Stimulated activated CD8-positive, alpha-beta memory T cell treated with anti-CD3 and anti-CD28 coated beads, Interleukin-7, amount 100 ng/mL, for 48 hours (primary cell): ENCODE results near the gene BRME1.

Source experiments
- DNase-seq, 2 donors: peaks; one replicate each; pipeline ENCODE4 v3.0.0-alpha.2; 2020; ENCODE audit warnings: low read depth in 1 of 2; ENCODE audit errors: extremely low read depth in 1 of 2

BRME1 gene

DNA sequence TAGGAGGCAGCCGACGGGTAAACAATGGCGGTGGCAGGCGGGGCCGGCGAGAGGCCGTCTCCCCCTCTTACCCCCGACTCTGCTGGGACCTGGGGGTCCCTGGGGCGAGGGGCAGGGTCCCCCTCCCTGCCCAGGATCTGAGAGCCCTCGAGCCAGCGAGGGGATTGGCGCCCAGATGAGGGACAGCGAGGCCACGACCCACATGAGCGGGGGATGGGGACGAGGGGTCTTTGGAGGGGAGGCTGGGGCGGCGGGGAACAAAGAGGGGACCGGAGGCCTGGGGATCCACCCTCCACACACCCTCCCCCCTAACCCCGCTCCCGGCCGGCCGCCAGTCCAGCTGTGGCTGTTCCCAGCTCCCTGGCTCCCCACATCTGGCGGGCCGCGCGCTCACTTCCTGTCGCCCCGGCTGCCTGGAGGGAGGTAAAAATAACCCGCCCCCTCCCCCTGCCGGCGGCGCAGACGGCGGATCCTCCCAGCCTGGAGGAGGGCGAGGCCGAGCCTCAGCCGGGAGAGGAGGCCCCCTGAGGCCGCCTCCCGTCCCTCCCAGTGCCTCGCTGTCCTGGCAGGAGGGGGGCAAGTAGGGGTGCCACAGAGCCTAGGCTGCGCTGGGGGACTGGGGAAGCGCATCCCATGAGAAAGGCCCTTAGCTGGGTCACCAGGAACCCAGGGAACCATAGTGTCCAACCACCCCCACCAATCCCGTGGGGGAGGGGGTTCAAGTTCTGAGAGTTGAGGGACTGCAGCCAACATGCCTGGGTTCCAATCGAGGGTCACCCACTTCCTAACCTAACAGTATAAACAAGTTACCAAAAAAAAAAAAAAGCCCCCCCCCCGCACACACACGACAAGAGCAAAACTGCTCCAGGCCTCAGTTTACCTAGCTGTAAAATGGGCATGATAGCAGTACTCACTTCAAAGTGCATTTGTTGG, 58.2 kb downstream of the BRME1 start:
- DNase-seq: peak; percentile 71 to 77

DNA sequence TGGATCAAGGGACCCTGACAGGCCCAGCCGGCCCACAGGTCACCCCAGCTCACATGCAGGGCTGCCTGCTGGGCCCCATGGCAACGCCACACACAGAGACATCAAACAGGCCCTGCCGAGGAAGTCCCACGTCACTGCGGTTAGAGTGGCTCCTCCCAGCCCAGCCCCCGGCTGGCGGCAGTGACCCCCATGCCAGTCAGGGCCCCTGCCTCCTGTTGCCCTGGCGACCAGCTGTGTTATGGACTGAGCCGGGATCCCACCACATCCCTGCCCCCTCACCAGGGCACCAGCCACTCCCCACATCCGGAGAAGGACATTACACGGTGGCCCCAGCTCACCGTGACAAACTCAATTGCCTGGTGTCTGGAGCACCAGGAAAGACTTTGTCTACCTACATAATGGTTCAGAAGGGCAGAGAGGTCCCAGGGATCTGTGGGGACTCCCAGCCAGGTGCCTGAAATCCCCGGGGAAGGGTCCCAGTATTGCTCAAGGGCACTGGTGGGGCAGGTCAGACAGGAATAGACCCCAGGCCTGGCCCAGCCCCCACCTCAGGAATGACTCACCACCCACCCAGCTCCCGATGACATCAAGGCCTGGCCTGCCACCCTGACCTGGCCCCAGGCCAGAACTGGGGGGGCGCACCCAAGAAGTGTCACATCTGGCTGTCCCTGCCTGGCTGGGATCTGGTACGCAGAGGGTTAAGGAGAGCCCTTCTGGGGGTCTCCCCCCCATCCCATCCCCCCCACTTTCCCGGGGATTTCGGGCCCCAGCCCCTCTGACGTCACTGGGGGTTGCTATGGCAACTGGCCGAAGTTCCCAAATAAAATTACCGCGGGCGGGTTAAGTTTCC, 59.1 kb downstream of the BRME1 start:
- DNase-seq: peak; percentile 98 to 99

DNA sequence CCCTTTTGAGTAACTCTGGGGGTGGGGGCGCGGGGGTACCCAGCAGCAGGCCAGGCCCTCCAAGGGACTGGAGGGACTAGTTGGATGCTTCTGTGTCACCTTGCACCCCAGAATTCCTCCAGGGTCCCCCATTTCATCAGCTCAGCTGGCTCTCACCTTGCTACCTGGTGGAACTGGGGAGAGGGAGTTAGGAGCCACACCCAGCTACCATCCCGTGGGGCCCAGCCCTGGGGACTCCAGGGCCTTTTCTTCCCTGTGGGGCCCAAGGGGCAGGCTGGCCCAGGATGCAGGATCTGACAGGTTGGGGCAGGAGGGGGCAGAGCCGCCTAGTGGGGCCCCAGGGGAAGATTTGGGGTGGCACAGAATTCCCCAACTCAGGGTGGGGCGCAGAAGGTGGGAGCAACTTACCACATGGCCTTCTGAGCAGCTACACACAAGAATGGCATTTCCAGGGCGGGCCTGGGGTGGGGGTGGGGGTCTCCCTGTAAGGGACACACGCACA, 61.7 kb downstream of the BRME1 start:
- DNase-seq: no peak

DNA sequence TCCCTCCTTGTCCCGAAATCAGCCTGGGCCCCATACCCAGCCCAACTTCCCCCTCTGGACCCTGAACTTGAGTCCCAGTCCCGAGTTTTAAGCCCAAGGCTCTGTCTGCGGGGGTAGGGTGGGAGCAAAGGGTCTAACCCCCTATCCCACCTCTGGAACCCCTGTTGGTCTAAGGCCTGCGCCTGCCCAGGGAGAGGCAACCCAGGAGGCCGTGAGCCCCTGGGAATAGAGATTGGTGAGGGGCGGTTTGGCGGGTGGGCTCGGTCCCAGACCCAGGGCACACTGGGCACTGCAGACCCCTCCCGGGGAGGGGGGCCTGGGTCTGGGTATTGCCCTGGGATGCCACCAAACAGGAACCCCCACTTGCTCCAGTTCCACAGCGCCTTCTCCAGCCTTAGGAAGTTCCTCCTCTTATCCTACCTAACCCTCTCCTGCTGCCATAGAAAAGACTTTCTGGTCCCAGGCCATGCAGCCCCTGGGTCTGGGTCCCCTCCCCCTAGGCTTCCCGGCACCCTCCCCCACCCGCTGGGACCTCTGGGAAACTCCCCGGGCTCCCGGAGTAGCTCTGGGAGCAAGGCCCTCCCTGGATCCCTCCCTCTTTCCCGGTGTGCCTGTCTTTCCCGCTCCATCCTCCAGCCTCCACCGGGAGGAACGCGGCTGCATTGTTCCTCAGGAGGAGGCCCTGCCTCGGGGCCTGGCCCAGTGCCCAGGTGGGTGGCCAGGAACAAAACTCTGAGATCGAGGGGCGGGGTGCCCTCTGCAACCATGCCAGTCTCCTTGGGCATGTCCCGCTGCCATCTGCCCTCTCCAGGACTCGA, 62.6 kb downstream of the BRME1 start:
- DNase-seq: no peak

DNA sequence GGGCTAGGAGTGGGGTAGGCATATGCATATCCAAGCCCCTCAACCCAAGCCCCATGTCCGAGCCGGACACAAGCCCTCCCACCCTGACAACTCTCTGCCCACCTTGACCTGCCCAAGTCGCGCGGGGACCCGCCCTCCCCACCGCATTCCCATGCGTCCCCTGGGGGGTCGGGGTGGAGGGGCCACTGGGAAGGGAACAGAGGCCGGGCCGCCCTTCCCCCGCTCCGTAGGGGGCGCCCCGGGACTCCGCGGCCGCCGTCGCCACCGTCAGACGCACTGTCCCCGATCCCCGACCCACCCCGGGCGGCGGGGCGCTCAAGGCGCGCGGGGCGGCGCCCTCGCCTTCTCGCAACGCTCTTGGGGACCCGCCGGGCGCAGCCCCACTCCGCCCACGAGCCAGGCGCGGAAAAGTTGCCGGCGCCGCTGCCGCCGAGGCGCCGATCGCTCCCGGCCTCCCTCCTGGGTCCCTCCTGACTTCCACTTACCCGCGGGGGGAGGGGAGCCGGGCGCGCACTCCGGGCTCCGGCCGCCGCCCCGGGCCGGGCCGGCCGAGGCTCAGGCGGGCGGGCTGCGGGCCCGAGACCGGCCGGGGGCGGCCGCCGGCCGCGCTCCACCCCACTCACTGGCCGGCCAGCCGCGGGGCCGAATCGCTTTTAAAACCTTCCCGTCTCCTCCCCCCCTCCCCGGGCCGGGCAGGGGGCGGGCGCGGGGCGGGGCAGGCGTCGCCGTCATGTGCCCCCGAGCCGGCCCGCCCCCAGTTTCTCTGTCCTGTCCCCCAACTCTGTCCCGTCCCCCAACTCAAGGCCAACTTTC, 63.4 kb downstream of the BRME1 start:
- DNase-seq: peak in 1 of 2 donors; percentile 68

DNA sequence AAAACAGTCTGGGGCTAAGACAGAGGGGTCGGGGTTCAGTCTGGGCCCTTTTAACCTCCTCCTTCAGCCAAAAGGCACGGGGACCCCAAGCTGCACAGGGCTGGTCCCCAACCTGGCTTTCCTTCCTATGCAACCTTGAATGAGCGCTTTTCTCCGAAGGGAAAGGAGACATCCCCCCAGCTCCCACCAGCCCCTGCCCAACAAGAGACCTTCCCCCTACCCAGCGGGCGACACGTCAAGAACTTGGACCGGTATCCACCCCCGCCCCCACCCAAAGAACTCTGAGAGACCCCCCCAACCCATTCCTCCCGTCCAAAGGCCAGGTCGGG, 64.0 kb downstream of the BRME1 start:
- DNase-seq: no peak

DNA sequence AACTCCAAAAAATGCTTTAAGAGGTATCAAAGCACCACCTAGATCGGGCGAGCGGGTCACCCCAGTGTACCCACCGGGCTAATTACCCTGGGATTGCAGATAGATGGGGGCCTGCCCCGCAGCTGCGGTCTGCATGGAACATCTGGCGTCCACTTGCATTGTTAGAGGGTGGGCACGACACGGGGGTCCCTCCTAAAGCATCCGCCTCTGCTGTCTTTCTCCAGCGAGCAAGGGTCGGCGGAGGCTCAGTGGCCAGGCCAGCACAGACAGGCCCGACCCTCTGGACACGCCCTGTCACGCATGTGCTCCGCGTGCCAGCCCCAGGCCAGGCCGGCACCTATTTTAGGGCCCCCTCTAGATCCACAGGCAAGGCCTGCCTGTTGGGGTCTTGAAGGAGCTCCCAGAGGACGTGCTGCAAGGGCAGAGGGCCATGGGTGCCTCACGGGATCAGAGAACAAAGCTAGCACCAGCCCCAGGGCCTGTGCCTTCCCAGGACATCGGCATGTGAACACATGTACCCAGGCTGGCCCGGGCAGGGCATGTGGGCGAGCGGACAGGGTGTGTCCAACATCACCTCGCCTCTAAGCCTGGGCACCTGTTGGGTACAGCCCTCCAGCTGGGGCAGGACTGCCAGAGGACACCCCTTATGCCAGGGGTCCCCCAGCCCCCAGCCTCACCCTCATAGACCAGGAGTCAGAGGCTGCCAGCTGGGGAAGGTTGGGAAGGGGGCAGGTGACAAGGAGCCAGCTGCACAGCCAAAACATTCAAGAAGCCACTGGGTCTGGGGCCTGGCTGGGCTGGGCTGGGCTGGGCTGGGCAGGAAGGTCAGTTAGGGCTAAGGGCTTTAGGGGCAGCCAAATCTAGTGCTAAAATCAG, 64.6 kb downstream of the BRME1 start:
- DNase-seq: no peak

DNA sequence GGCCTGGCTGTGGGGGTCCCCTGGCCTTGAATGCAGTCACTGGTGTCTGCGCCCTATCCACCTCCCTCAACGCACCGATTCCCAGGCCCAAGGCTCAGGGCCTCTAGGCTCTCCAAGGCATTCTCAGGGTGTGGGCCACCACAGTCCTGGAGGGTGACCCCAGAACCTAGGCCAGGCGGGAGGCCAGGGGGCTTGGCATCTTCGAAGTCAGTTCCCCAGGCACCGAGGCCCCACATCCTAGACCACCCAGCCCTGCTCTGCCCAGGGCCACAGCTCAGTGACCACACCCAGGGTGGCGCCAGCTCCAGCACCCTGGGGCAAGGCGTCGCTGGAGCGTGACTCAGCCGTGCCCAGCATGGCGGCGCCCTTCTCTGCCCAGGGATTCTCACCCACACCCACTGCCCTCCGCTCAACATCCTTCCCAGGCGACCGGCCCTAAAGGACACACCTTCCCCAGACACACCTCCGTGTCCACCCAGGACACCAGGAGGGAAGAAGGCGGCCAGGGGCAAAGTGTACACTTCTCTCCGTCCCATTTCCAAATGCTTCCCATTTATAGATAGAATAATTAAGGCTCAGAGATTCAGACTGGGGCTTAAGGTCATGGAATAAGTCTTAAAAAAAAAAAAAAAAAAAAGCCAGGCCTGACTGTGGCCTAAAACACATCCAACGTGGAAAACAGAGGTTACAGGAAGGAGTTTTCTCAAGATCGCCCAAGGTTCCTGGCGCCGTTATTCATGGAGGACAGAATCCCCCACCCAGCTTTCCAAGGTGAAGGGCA, 65.4 kb downstream of the BRME1 start:
- DNase-seq: no peak

DNA sequence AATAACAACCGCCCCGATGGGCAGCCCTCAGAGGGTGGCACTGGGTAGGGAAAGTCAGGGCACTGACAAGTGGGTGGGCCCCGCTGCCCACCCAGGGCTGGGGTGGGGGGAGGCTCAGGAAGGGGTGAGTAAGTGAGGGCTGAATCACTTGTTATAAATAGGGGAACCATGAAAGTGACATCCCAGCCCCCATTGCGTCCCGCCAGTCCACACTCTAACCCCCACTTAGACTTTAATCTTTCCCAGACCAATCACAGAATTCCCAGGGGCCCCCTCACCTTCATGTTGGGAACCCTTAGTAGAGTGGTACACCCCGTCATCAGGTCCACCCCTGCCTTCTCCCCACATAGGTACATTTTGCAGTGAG, 66.0 kb downstream of the BRME1 start:
- DNase-seq: no peak

DNA sequence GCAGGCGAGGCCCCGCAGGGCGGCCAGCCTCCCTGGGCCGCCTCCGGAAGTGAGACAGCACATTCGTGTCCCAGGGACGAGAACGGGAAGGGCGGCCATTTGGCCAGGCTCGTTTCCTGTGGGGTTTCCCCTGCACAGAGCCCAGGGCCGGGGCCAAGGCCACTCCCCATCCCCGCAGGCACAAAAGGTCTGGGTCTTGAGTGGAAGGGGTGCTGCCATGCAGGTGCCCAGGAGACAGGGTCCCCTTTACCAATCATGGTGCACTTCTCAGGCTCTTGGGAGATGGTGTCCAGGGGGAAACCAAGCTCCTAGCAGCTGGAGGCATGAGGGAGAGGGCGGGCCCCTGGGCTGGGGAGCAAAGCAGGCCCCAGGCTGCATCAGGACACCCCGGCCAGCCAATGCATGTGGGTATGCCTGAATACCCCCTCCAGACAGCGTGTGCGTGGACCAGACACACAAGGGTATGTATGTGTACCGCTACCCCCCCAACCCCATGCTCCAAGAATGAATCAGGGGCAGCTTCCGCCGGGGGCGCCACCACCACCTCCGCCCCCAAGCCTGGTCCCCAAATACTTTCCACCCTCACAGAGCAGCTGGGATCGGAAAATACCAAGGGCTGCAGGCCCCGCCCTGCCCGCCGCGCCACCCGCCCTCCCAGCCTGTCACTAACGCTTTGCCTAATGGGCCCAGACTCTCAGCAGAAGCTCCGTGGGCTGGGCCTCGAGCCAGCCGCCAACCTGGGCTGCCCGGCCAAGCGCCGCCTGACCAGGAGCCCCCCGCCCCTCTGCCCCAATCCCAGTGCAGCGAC, 66.6 kb downstream of the BRME1 start:
- peak; percentile 87 to 91 for DNase-seq

DNA sequence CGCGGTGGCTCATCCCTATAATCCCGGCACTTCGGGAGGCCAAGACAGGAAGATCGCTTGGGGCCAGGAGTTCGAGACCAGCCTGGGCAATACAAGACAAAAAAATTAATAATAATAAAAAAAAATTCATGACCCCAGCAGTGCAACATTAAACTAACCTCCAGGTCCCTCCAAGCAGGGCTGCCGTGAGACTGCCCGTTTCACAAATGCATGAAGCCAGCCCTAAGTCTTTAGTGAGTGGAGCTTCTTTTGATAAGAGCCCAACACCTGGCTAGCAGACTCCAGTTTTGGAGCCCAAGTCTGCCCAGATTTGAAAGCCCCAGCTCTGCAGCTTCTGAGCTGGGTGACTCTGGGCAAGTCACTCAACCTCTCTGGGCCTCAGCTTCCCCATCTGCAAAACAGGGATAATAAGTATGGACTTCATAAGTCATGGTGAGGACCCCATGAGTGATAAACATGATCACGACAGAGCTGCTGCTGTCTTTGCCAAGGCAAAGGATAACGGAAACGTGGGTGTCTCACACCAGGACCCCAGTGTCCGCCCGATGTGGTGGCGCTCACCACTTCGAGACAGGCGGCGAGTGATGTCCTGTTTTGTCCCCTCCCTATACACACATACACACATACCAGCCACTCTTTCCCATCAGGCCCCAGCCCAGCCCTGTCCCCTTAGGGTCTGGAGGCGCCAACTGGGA, 67.3 kb downstream of the BRME1 start:
- no peak for DNase-seq

DNA sequence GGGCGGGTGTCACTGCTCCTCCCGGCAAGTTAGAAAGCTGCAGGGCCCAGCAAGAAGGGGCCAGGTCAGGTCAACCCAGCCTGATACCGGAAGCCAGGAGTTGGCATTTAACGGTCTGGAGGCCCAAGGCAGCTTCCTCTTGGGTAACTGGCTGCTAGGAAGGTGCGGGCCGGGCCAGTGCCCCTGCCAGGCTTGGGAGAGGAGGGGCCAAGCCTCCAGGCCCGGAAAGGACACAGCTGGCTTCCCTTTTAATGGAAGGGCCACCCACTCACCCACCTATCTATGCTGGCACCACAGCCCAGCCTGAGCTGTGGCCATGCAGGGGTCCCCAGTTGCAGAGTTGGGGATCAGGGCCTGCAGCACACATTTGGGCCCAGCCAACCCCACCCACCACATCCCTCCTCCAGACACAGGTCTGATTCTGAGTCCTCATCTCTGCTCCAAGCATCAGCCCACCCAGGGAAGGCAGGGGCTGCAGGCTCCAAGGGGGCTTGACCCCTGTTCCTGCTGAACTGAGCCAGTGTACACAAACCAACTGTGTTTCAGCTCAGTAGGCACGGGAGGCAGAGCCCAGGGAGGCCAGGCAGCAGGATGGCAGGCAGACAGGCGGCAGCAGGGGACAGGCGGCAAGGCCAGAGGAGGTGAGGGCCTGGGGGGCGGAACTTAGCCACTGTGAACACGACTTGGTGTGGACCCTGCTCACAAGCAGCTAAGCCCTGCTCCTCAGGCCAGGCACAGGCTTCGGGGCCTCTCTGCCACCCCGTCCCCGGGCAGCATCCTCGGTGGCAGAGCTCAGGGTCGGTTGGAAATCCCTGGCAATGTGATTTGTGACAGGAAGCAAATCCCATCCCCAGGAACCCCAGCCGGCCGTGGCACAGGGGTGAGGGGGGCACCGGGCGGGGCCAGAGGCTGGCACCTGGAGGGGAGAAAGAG, 69.9 kb downstream of the BRME1 start:
- no peak for DNase-seq

DNA sequence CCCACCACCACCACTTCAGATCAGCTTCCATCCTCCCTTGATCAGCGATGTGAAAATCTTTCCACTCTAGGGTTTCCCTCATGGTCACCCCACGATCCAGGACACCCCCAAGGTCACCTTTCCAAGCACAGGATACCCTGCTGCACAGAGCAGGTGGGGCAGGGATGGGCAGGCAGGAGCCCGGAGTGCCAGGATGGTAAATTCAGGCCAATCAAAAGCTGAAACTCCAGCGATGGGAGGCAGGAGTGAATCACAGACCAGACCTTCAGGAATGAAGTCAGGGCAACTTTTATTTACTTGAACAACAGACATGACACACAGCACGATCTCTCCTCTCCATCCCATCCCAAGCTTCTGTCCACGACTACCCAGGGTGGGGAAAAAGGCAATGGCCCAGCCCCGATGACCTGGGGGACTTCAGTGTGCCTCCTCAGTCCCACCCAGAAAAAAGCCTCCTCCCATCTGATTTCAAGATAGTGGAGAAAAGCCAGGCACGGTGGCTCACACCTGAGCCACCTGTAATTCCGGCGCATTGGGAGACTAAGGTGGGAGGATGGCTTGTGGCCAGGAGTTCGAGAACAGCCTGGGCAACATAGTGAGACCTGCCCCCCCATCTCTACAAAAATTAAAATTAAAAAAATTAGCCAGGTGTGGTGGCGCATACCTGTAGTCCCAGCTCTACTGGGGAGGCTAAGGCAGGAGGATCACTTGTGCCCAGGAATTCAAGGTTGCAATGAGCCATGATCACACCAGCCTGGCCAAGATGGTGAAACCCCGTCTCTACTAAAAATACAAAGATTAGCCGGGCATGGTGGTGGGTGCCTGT, 71.5 kb downstream of the BRME1 start:
- no peak for DNase-seq

DNA sequence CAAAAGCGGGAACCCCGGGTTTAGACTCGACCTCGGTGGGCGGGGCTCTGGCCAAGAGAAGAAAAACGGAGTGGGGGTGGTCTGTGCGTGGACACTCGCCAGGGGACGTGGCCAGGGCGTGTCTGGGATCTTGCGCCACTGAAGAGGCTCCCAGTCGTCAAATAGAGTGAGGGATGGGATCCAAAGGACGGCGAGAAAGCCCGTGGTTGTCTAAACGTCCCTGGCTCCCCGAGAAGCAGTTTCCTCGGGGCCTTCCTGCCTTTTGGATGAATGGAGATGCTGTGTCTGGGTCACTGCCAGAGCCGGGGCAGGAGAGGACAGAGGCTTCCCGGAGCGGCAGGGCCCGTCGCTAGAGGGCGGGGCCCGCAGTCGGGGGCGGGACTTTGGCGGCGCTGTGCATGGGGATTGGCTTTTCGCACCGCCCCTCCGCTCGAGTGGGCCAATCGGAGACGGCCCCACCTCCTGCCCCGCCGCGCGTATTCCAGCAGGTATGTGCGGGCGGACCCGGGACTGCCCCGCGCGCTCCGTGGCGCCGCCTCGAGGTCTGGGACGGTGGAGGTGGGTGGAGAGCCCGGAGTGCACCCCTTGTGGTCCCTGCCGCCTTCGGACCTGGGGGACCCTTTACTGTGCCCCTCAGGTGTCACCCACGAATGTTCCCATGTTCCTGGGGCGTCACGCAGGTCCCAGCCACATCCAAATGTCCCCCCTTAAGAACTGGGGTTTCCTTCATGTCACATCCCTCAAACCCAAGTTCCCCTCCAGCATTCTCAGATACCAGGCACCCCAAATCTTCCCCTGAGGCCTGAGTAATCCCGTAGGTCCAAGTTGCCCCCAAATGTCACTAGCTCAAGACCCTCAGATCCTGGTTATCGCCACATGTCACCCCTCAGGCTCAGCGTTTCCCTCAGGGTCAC, 72.3 kb downstream of the BRME1 start:
- DNase-seq: peak; percentile 88 to 90
